NOMO-1 (cell line): ENCODE measurements around the gene MFSD6L.

Experiments used
- DNase-seq, 2 experiments: peaks; one replicate each; lab custom pipeline; 2025; ENCODE audit not compliant: unreplicated experiment in 2 of 2; lab: John Stamatoyannopoulos, UW

MFSD6L gene

DNA sequence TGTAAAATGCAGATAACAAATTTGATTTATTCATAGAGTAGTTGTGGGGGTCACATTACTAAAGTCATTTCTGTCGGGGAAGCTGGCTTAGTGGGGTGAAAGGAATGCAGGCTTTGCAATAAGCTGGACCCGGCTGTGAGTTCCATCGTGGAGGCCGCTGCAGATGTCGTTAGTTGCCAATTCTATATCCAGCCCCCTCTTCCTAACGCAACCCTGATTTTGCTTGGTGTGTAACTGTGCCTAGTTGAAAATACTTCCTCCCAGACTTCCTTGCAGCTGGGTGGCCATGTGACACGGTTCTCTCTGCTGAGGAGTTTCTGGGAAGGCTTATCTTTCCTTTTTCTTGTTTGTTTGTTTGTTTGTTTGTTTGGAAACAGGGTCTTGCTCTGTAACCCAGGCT lies 4.5 kb downstream of the MFSD6L start:
- DNase-seq: no peak

DNA sequence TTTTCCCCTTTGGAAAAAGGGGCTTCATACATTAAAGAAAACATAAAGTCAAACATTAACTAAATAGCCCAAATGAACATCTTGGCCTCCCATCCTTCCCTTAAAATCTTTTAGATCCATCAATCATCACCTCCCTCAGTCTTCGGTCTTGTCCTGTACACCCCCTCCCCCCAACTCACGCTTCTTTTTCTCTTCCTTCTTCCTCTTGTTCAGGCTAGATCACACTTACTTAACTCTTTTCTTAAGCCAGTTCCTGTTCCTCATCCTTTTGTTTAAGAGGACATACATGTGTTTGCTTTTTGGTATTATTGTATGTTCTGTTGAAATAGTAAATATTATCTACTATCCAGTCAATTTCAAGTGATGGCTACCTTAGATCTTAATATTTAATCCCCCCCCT lies 5.5 kb downstream of the MFSD6L start:
- DNase-seq: peak; percentile 28 to 74

DNA sequence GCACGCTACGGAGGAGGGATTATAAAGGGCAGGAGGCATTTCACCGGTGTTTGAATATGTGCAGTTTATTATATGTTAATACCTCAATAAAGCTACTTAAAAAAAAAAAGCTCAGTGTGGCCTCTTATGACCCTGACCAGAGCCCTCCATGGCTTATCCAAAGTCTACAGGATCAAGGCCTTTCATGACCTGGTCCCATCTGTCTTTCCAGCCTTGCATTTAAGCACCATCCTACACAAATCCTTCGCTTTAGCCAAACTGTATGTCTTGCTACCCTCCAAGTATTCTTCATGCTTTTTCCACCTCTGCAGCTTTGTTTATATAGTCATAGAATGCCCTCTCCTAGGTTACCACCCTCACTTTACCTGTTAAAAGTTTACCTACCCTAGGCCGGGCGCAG lies 6.5 kb downstream of the MFSD6L start:
- DNase-seq: no peak

DNA sequence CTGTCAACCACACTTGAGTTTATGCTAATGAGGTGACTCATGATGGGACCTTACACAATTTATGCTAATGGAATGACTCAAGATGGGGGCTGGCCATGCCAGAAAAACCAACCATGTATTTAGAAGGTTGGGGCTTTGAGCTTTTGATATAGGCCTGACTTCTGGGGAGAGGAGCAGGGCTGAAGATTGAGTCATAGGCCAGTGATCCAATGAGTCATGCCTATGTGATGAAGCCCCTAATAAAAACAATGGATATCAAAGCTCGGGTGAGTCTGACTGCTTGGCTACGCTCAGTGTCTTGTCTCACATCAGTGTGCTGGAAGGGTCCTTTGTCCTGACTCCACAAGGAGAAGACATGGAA lies 7.3 kb downstream of the MFSD6L start:
- DNase-seq: no peak

DNA sequence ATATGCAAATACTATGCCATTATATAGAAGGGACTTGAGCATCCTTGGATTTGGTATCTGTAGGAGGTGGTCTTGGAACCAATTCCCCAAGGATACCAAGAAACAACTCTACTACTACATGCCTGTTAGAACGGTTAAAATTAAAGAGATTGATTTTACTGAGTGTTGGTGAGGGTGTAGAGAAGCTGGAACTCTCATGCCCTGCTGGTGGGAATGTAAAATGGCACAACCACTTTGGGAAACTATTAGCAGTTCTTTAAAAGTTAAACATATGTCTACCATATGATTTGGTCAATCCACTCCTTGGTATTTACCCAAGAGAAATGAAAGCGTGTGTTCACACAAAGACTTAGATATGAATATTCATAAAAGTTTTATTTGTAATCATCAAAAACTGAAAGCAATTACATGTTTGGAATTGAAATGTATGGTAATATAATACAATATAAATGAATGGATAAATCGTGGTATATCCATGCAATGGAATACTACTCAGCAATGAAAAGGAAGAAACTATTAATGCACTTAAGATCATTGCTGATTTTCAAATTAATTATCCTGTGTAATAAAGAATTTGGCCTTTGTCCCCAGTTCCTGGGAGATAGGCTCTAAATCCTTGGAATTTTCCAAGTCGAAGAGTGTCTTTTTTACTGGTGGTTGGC lies 7.8 kb downstream of the MFSD6L start:
- DNase-seq: no peak

DNA sequence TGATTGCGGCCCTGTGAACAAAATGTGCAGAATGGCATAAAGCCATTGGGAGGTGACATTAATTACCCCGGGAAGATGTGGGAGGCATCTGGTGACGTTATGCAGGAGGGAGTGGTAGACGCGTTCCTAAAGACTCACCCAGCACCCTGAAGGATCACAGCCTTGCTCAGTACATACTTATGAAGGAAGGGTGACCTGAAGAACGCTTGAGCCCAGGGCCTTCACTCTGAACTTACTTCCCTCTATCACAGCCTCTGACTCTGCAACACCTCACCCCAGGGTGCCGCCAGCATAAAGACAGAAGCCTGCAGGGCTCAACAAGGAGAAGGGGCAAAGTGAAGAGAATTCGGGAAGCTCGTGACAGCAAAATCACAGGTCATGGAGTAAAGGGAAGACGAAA lies 9.4 kb downstream of the MFSD6L start:
- DNase-seq: no peak

DNA sequence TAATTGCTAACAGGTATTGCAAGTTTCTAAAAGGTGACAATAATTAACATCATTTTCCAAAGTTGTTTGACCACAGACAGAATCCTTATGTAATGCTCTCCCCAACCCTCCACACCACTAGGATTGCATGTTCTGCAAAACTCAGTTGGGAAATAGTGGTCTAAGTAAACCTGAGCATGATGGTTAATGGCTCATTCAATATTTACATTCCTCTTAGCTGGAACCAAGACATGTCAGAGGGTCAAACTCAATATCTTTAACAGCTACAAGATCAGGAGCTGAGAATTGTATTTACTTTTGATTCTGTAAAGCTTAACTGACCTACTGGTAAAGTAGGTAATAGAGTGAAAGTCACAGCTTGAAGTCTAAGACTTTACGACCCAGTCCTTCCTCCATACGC lies 10.2 kb downstream of the MFSD6L start:
- no peak for DNase-seq

DNA sequence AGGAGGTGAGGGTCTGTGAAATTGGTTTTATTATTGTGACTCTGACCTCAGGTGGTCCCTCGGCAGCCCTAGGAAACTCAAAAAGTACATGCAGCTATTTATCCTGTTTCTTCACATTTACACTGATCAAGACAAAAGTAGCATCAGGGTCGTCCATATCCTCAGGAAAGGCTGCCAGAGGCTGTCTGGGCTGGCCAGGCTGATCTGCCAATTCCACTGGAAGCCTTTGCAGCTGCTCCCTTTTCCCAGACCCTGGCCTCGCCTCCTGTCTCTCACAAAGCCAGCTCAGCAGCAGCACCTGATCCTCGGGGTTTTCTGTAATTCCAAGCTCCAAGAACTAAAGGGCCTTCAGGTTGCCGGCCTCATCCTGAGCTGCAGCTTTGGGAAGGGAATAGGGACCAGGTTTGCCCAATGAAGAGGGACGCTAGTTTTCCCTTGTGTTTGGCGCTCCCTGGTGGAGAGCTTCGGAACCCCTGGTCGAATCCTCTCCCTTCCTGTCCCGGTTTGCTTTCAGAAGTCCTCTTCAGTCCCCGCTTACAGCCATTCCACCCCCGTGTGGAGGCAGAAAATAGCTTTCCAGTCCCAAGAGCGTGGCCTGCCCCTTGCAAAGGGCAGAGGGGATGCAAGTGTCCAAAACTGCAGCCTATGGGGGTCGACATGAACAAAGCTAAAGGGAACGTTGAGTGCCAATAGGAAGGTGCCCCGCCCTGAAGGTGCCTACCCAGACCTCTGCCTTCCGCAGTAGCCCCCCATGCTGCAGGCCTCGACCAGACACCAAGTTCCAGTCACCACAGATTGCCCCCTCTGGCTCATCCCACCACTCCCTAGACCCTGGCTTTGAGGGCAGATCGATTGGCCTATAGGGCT lies 13.4 kb downstream of the MFSD6L start:
- DNase-seq: peak in 1 of 2 experiments; percentile 26

DNA sequence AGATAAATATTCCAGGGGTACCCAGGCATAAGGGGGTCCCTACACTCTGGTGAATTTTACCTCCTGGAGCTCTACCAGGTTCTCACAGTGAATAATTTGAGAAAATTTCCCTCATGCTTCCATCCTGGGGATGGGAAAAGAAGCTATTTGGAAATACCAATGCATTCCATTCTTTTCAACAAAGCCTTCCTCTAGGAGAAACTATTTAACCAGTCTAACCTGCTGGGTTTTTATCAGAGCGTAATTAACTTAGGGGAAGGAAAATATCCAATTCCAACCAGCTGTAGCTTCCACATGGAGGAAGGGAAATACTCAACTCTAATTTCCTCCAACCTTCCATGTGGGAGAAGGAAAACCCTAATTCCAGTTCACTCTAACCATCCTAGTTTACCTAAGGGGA lies 17.0 kb downstream of the MFSD6L start:
- DNase-seq: no peak

DNA sequence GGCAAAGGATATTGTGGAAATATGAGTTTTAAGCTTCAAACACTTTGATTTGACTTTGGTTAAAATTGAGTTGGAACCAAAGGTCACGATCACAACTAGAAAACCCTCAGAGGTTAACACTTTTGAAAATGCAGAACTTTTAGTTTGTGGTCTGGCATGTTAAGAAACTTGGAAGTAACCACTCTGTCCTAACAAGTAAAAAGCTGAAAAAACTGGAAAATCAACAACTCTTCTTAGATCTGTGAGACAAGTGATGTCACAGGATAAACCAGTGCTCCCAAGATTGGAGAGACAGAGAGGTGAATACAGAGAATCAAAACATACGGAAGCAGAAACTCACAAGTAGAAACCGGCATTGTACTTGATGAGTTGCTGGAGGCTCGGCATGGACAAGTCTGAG lies 17.4 kb downstream of the MFSD6L start:
- DNase-seq: no peak

DNA sequence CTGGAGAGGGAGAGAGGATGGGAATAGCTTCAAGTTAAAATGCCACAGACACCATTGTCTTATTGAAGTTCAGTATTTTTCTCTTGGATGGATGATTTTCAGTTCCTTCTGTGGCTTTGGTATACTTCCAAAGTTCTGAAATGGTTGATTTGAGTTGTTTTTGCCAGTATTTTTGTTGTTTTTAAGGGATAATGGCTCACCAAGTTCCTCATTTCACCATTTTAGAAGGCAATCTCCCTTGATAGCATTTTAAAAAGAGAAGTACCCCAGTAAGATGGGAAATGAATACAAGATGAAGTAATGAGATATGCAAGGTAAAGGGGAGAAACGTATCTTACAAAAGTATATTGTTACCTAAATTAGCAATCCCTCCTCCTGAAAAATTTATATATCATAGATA lies 22.3 kb downstream of the MFSD6L start:
- DNase-seq: peak in 1 of 2 experiments; percentile 37

DNA sequence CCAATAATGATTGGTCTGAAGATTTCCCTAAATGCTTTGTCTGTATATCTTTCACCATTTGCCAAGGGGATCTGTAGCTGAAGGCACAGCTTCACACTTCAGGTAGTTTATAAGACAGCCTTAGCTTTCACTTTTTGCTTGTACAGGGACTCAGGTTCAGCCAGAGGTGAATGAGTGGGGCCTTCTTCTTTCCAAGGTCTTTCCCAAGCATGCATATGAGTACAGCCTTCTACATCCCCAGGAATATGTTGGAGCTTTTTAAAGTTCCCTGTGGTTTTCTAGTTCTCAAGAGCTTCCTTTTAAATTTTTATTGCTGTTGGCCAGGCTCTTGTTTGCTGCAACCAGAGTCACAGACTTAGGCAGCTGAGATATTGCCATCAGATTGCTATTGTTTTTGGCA lies 22.9 kb downstream of the MFSD6L start:
- DNase-seq: no peak

DNA sequence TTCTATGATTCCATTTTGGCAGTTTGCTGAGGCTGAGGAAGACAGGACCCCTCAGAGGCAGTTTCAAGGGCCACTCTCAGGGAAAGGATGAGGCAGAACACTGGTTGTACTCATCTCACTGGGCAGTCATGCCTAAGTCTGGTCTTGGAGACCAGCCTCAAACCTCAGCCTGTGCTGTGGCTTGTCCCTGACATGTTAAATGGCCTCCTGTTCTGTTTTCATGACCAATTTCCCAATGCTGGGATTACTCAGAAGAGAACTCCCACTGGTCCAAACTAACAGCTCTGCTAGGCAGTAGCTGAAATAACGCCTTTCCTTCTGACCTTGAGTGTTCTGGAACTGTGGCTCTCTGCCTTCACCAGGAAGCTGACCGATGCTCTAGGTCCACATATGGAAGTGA lies 32.4 kb downstream of the MFSD6L start:
- DNase-seq: no peak

DNA sequence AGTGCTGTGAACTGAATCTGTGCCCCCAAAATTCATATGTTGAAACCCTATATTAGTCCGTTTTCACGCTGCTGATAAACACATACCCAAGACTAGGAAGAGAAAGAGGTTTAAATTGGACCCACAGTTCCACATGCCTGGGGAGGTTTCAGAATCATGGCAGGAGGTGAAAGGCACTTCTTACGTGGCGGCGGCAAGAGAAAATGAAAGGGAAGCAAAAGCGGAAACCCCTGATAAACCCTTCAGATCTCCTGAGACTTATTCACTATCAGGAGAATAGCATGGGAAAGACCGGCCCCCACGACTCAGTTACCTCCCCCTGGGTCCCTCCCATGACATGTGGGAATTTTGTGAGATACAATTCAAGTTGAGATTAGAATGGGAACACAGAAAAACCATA lies 37.2 kb downstream of the MFSD6L start:
- no peak for DNase-seq

DNA sequence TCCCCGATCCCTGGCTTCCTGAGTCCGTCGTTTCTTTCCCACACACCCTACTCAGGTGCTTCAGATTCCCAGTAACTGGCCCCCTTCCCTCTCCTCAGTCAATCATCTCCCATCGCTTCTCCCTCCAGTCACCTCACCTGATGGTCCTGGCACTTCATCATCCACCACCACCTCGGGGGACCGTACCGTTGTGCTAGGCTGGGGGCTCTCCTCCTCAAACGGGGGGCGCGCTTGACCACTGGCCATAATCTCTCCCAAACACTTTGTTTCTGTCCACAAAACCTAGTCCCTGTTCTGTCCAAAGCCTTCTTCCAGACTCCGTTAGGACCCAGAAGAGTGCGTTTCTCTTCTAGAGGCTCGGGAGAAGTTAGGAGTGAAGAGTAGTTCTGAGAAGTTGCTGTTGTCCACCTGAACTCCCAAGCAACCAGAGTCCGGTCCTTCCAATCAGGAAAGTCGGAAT lies 41.0 kb downstream of the MFSD6L start, which contains the start of gene SPDYE4:
Gene SPDYE4 (minus strand): TSS at position 410 of the 460 bp plus-strand sequence. CDS start 164 bp downstream, at position 246.
- no peak for DNase-seq

DNA sequence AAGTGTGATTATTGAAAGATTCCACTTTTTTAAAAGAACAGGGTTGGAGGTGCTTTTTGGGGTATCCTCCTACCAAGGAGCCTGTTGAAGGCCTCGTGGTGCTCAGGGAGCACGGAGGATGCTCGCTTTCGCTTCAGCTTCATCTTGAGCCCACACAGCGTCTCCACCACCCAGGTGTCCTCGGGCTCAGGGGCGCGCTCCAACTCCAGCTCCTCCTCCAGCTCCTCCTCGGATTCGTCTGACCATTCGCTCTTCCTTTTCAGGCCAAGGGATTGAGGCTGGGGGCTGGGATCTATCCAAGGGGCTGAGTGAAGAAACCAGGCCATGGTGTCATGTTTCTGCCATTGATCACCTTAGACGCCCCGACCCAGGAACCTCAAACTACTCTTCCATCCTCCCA lies 42.0 kb downstream of the MFSD6L start:
- no peak for DNase-seq

DNA sequence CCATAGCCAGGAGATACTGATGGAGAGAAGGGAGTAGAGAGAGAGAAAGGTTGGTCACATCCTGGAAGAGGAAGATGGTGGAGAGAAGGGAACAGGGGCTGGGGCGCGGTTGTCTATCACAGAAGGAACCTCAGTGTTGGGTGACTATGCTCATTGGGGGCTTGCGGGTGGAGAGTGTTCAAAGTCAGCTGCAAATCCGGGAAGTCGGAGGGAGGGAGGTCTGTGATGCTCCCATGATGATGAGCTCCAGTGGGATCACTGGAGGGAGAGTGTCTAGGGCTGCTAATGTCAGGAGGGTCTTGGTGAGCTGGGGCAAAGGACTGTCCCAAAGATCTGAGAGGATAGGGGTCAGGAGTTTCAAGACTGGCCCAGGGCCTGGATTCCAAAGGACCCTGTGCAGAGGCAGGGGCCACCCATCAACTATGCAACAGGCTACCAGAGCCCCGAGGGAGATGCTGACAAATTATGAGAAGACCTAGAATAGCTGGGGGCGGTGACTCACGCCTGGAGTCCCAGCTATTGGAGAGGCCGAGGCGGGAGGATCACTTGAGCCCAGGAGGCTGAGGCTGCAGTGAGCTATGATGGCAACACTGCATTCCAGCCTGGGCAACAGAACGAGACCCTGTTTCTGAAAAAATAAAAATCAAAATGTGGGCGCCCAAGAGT lies 43.4 kb downstream of the MFSD6L start:
- DNase-seq: no peak

DNA sequence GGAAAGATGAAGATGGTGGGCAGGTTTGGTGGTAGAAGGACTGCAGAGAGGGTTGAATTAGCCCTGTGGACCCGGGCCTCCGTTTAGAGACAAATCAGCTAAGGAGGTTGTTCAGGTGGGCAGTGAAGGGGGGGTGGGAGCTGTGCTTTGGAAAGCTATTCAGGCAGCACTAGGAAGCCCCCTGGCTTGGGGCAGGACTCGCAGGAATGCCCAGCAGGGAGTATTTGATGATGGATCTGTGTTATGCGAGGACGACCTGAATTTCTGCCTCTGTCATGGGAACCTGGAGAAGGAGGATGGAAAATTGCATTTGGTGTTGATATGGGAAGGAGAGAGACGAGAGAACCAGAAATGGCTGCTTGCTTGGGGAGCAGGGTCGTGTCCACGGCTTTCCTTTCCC lies 44.3 kb downstream of the MFSD6L start:
- DNase-seq: no peak

DNA sequence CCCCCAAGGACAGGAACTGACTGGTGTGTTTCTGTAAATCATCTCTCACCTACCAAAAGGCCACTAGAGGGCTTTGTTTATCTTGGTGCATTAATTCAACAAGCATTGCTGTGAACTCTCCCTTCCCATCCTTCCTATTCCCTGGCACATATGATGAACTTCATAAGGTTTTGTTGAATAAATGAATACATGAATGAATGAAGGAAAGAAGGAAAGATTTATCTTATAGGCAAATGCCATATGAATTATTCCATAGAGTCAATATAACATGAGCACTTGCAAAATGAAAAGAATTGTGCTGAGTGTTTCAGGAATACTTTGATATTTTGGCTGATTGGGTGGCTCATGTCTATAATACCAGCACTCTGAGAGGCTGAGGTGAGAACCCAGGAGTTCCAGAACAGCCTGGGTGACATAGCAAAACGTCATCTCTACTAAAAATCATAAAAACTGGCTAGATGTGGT lies 45.2 kb downstream of the MFSD6L start:
- no peak for DNase-seq

DNA sequence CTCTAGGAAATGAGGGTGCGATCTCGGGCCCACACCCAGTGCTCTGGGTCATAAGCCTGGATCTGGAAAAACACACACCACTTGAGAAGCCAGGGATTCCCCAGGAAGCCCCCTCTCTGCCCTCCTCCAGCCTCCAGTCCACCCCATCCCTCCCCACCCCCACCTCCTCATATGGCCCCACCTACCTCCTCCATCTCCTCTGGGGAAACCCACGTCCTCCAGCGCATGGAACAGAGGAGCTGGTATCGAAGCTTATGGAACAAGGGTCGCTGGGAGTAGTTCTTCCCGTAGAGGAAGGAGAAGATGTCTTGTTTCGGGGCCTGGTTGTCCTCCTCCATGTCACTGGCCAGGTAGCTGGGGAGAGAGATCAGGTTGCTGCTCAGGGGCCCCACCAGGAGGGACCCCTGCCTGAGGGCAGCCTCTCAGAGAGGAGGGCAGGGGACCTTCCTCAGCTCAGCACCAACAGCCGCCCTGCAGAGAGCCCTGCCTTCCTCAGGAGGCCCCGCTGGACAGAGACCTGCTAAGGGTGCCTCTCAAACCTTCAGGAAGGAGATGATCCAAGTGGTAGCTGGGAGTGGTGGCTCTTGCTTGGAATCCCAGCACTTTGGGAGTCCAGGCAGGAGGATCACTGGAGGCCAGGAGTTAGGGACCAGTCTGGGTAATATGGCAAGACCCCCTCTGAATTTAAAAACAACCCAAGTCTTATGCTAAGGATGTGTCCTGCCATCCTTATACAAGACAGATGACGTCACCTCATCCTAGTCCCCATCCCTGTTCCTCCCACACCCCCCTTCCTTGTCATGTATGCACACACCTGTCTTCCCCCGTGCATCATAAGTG lies 45.8 kb downstream of the MFSD6L start:
- no peak for DNase-seq

DNA sequence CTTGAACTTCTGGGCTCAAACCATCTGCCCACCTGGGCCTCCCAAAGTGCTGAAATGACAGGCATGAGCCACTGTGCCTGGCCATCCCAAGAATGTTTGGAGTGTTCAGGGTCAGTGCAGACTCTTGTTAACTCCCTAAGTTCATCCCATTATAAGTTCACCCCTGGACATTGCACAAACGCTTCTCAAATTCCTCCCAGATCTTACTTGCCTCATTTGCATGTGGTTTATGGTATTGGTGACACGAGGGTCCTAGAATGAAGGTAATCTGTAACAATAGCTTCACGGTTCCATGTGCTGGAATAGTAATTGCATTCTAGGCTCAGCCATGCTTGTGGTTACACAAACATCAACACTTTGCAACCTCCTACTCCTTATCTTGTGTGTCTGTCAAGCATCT lies 49.5 kb downstream of the MFSD6L start:
- DNase-seq: no peak
